ENCODE measurements around the gene NCR3LG1.

Gene NCR3LG1

GRCh38 chr11:17352950-17353820 is 1.6 kb downstream of the NCR3LG1 start:
- FAIRE-seq, result no peak
- DNase-seq (ENCODE audit: insufficient read length, low spot score), result peak; percentile 36
- TF ChIP-seq CTCF (IDR thresholded peaks at IDR 0.05; ENCODE audit: insufficient read depth, missing control alignments), result no peak

GRCh38 chr11:17353821-17354600 is 2.4 kb downstream of the NCR3LG1 start:
- no peak for TF ChIP-seq CTCF (IDR thresholded peaks at IDR 0.05; ENCODE audit: insufficient read depth, missing control alignments)
- no peak for DNase-seq (ENCODE audit: insufficient read length, low spot score)
- FAIRE-seq, result no peak

- no peak for FAIRE-seq
- DNase-seq (ENCODE audit: insufficient read length, low spot score), result no peak
- peak; percentile 73 for TF ChIP-seq CTCF (IDR thresholded peaks at IDR 0.05; ENCODE audit: insufficient read depth, missing control alignments)
Measured at GRCh38 chr11:17354601-17354991, 3.0 kb downstream of the NCR3LG1 start.

GRCh38 chr11:17366495-17366894 is 14.9 kb downstream of the NCR3LG1 start:
- FAIRE-seq, result no peak
- TF ChIP-seq CTCF (IDR thresholded peaks at IDR 0.05; ENCODE audit: insufficient read depth, missing control alignments), result no peak
- DNase-seq (ENCODE audit: insufficient read length, low spot score), result no peak

GRCh38 chr11:17368551-17368950 is 17.0 kb downstream of the NCR3LG1 start:
- DNase-seq (ENCODE audit: insufficient read length, low spot score) (no peak), FAIRE-seq (no peak)
- no peak for TF ChIP-seq CTCF (IDR thresholded peaks at IDR 0.05; ENCODE audit: insufficient read depth, missing control alignments)

GRCh38 chr11:17369094-17369493 is 17.5 kb downstream of the NCR3LG1 start:
- no peak for FAIRE-seq
- DNase-seq (ENCODE audit: insufficient read length, low spot score), result no peak
- TF ChIP-seq CTCF (IDR thresholded peaks at IDR 0.05; ENCODE audit: insufficient read depth, missing control alignments), result no peak

Data from D721Med (cell line).